HEK293 (cell line): ENCODE data around the gene NEK6.

ENCODE experiments used
- CTCF ChIA-PET: fragments of 350-600 bp; formaldehyde crosslinking; extraction: SDS; loops from one replicate; lab custom pipeline; 2021; ENCODE audit warnings: antibody characterized with exemption; lab: Yijun Ruan, JAX
- POLR2A ChIA-PET: fragments of 300-600 bp; formaldehyde crosslinking; extraction: SDS; loops from one replicate; lab custom pipeline; 2020; ENCODE audit warnings: antibody characterized with exemption, inconsistent platforms; lab: Yijun Ruan, JAX
- H3K27ac ChIP-seq: fragments of 200-500 bp; sonication (Bioruptor generic); 2 replicates; pipeline ENCODE4 v1.5.1; 2014; ENCODE audit warnings: low read depth, low read length, control low read depth, inconsistent platforms; ENCODE audit errors: extremely low read depth
- H3K36me3 ChIP-seq, 2 experiments: fragments of 200-500 bp in 1 of 2; sonication (Bioruptor generic) in 1 of 2; 1 replicate in 1 of 2; 2 replicates in 1 of 2; pipeline ENCODE4 v1.5.1; 2014 to 2017; ENCODE audit warnings: inconsistent platforms in 2 of 2, low read length in 2 of 2; ENCODE audit not compliant: control insufficient read depth in 2 of 2, insufficient read depth in 1 of 2
- H3K4me1 ChIP-seq: fragments of 200-500 bp; sonication (Bioruptor generic); 2 replicates; pipeline ENCODE4 v1.5.1; 2014; ENCODE audit warnings: mild to moderate bottlenecking, low read length, inconsistent platforms; ENCODE audit not compliant: control insufficient read depth, insufficient read depth
- H3K4me3 ChIP-seq: 2 replicates; pipeline ENCODE4 v1.5.1; 2011; ENCODE audit warnings: low read depth, mild to moderate bottlenecking, control low read depth, low read length, moderate library complexity
- H3K9me3 ChIP-seq: fragments of 200-500 bp; sonication (Bioruptor generic); 2 replicates; pipeline ENCODE4 v1.5.1; 2014; ENCODE audit warnings: low read depth, low read length, inconsistent platforms; ENCODE audit not compliant: control insufficient read depth, insufficient read depth
- BCL11B ChIP-seq: fragments of 450-650 bp; formaldehyde crosslinking; IDR thresholded peaks from 2 replicates; pipeline ENCODE4 v1.5.1; 2016; ENCODE audit warnings: low read depth, missing biosample characterization, missing genetic modification characterization
- HIC1 ChIP-seq: fragments of 450-650 bp; formaldehyde crosslinking; IDR thresholded peaks from 2 replicates; pipeline ENCODE4 v1.5.1; 2016; ENCODE audit warnings: missing biosample characterization, missing genetic modification characterization
- KLF10 ChIP-seq: fragments of 450-650 bp; IDR thresholded peaks from 2 replicates; pipeline ENCODE4 v1.5.1; 2018; ENCODE audit warnings: missing biosample characterization, mild to moderate bottlenecking, missing genetic modification characterization
- KLF17 ChIP-seq: fragments of 450-650 bp; formaldehyde crosslinking; IDR thresholded peaks from 2 replicates; pipeline ENCODE4 v1.5.1; 2016; ENCODE audit warnings: missing biosample characterization, missing genetic modification characterization
- KLF8 ChIP-seq: fragments of 450-650 bp; formaldehyde crosslinking; IDR thresholded peaks from 2 replicates; pipeline ENCODE4 v1.5.1; 2016; ENCODE audit warnings: missing biosample characterization, missing genetic modification characterization
- MEIS1 ChIP-seq: sonication (generic); formaldehyde crosslinking; IDR thresholded peaks from 2 replicates; pipeline ENCODE4 v1.8.1; 2022; ENCODE audit warnings: missing genetic modification reagents, mild to moderate bottlenecking, borderline replicate concordance
- MYNN ChIP-seq: fragments of 450-650 bp; formaldehyde crosslinking; IDR thresholded peaks from 2 replicates; pipeline ENCODE4 v1.5.1; 2016; ENCODE audit warnings: missing biosample characterization, missing genetic modification characterization, borderline replicate concordance
- OSR2 ChIP-seq: fragments of 450-650 bp; formaldehyde crosslinking; IDR thresholded peaks from 2 replicates; pipeline ENCODE4 v1.5.1; 2016; ENCODE audit warnings: missing biosample characterization, missing genetic modification characterization
- REST ChIP-seq: fragments of 450-650 bp; formaldehyde crosslinking; IDR thresholded peaks from 2 replicates; pipeline ENCODE4 v1.5.1; 2016; ENCODE audit warnings: missing biosample characterization, missing genetic modification characterization
- SP2 ChIP-seq: fragments of 450-650 bp; formaldehyde crosslinking; IDR thresholded peaks from 2 replicates; pipeline ENCODE4 v1.5.1; 2016; ENCODE audit warnings: missing biosample characterization, missing genetic modification characterization
- SP7 ChIP-seq: fragments of 450-650 bp; formaldehyde crosslinking; IDR thresholded peaks from 2 replicates; pipeline ENCODE4 v1.5.1; 2016; ENCODE audit warnings: missing biosample characterization, missing genetic modification characterization
- YY1 ChIP-seq: fragments of 450-650 bp; formaldehyde crosslinking; IDR thresholded peaks from 2 replicates; pipeline ENCODE4 v1.5.1; 2018; ENCODE audit warnings: missing biosample characterization, missing genetic modification characterization
- ZBTB11 ChIP-seq: fragments of 450-650 bp; formaldehyde crosslinking; conservative IDR thresholded peaks from 2 replicates; pipeline ENCODE4 v1.5.1; 2016; ENCODE audit warnings: low read depth, missing biosample characterization, missing genetic modification characterization
- ZBTB20 ChIP-seq: fragments of 450-650 bp; formaldehyde crosslinking; IDR thresholded peaks from 2 replicates; pipeline ENCODE4 v1.5.1; 2016; ENCODE audit warnings: missing biosample characterization, missing genetic modification characterization
- ZBTB48 ChIP-seq: fragments of 450-650 bp; formaldehyde crosslinking; IDR thresholded peaks from 2 replicates; pipeline ENCODE4 v1.5.1; 2016; ENCODE audit warnings: missing biosample characterization, missing genetic modification characterization
- ZBTB7A ChIP-seq: fragments of 450-650 bp; formaldehyde crosslinking; IDR thresholded peaks from 2 replicates; pipeline ENCODE4 v1.5.1; 2016; ENCODE audit warnings: low read depth, missing biosample characterization, missing genetic modification characterization
- ZBTB8A ChIP-seq: fragments of 450-650 bp; formaldehyde crosslinking; IDR thresholded peaks from 2 replicates; pipeline ENCODE4 v1.5.1; 2016; ENCODE audit warnings: missing biosample characterization, missing genetic modification characterization
- ZFHX2 ChIP-seq: fragments of 450-650 bp; formaldehyde crosslinking; conservative IDR thresholded peaks from 2 replicates; pipeline ENCODE4 v1.5.1; 2016; ENCODE audit warnings: missing biosample characterization, missing genetic modification characterization
- ZFP3 ChIP-seq: fragments of 450-650 bp; formaldehyde crosslinking; IDR thresholded peaks from 2 replicates; pipeline ENCODE4 v1.5.1; 2016; ENCODE audit warnings: low read depth, missing biosample characterization, missing genetic modification characterization
- ZFP41 ChIP-seq: fragments of 450-650 bp; formaldehyde crosslinking; IDR thresholded peaks from 2 replicates; pipeline ENCODE4 v1.5.1; 2016; ENCODE audit warnings: missing biosample characterization, missing genetic modification characterization, borderline replicate concordance
- ZNF169 ChIP-seq: fragments of 450-650 bp; formaldehyde crosslinking; IDR thresholded peaks from 2 replicates; pipeline ENCODE4 v1.5.1; 2016; ENCODE audit warnings: missing biosample characterization, missing genetic modification characterization
- ZNF223 ChIP-seq: fragments of 450-650 bp; formaldehyde crosslinking; IDR thresholded peaks from 2 replicates; pipeline ENCODE4 v1.5.1; 2016; ENCODE audit warnings: missing biosample characterization, missing genetic modification characterization
- ZNF335 ChIP-seq: fragments of 450-650 bp; formaldehyde crosslinking; conservative IDR thresholded peaks from 2 replicates; pipeline ENCODE4 v1.5.1; 2016; ENCODE audit warnings: missing biosample characterization, missing genetic modification characterization
- ZNF341 ChIP-seq: fragments of 450-650 bp; formaldehyde crosslinking; IDR thresholded peaks from 2 replicates; pipeline ENCODE4; 2016; ENCODE audit warnings: low read depth, missing biosample characterization, missing genetic modification characterization
- ZNF561 ChIP-seq: fragments of 450-650 bp; IDR thresholded peaks from 2 replicates; pipeline ENCODE4 v1.5.1; 2018; ENCODE audit warnings: missing biosample characterization, missing genetic modification characterization, borderline replicate concordance
- ZNF580 ChIP-seq: fragments of 450-650 bp; formaldehyde crosslinking; IDR thresholded peaks from 2 replicates; pipeline ENCODE4 v1.5.1; 2016; ENCODE audit warnings: missing biosample characterization, missing genetic modification characterization
- ZNF610 ChIP-seq: fragments of 450-650 bp; formaldehyde crosslinking; IDR thresholded peaks from 2 replicates; pipeline ENCODE4 v1.5.1; 2016; ENCODE audit warnings: missing biosample characterization, missing genetic modification characterization, borderline replicate concordance
- ZNF629 ChIP-seq: fragments of 450-650 bp; formaldehyde crosslinking; IDR thresholded peaks from 2 replicates; pipeline ENCODE4 v1.5.1; 2017; ENCODE audit warnings: missing biosample characterization, missing genetic modification characterization
- ZNF660 ChIP-seq: fragments of 450-650 bp; IDR thresholded peaks from 2 replicates; pipeline ENCODE4 v1.5.1; 2018; ENCODE audit warnings: missing biosample characterization, mild to moderate bottlenecking, missing genetic modification characterization
- ZNF843 ChIP-seq: fragments of 450-650 bp; formaldehyde crosslinking; IDR thresholded peaks from 2 replicates; pipeline ENCODE4 v1.5.1; 2016; ENCODE audit warnings: missing biosample characterization, missing genetic modification characterization

The NEK6 gene

GRCh38 chr9:124309667-124310084 lies 51.9 kb downstream of the NEK6 start:
- ChIA-PET POLR2A (no interaction called here), CTCF (interaction anchor here (0.7 to 1.4 kb wide), 4 partner anchors 10 to 475 kb away, joined by 3 to 4 read pairs (median 4); no protein-coding TSS in a partner anchor)
- H3K4me3 ChIP-seq, result no peak overlapping the region
- no peaks in the 10 kb centered on the region for H3K4me1 ChIP-seq
- no peak overlapping the region for H3K27ac ChIP-seq
- no peaks in the 10 kb centered on the region for H3K9me3 ChIP-seq
- peaks cover 0 to 11% of the 10 kb centered on the region in 2 experiments; a peak in 1 of 3 replicates for H3K36me3 ChIP-seq
- peak; percentile 81 for TF ChIP-seq HIC1 (tag by site-specific recombination)
- no peak for TF ChIP-seq ZBTB7A (tag by site-specific recombination)
- no peak for TF ChIP-seq SP2 (tag by site-specific recombination)
- peak; percentile 48; the same call in 1 of the 2 replicates for TF ChIP-seq ZNF660 (tag by site-specific recombination)
- TF ChIP-seq KLF8 (tag by site-specific recombination), result 0 out of 2 replicates have a peak, but pooled peaks have one; percentile 37
- TF ChIP-seq ZBTB11, result no peak
- no peak for TF ChIP-seq BCL11B (tag by site-specific recombination)
- no peak for TF ChIP-seq KLF10
- 0 out of 2 replicates have a peak, but pooled peaks have one; percentile 28 for TF ChIP-seq SP7 (tag by site-specific recombination)
- no peak for TF ChIP-seq ZFP41 (tag by site-specific recombination)
- no peak for TF ChIP-seq ZBTB8A (tag by site-specific recombination)
- no peak for TF ChIP-seq ZNF843 (tag by site-specific recombination)
- no peak for TF ChIP-seq ZFHX2 (tag by site-specific recombination)
- TF ChIP-seq ZFP3 (tag by site-specific recombination), result no peak
- no peak for TF ChIP-seq YY1 (tag by site-specific recombination)
- TF ChIP-seq MEIS1 (CRISPR knock-in tag), result no peak
- TF ChIP-seq ZBTB20 (tag by site-specific recombination), result no peak
- no peak for TF ChIP-seq ZNF335
- TF ChIP-seq ZNF610 (tag by site-specific recombination), result no peak
- TF ChIP-seq REST (tag by site-specific recombination), result no peak
- no peak for TF ChIP-seq ZNF561 (tag by site-specific recombination)
- 0 out of 2 replicates have a peak, but pooled peaks have one; percentile 25 for TF ChIP-seq KLF17
- peak; percentile 25; the same call in 1 of the 2 replicates for TF ChIP-seq ZNF580
- TF ChIP-seq OSR2 (tag by site-specific recombination), result no peak
- no peak for TF ChIP-seq ZNF169 (tag by site-specific recombination)
- peak; percentile 48; the same call in 1 of the 2 replicates for TF ChIP-seq ZNF629
- no peak for TF ChIP-seq ZNF223 (tag by site-specific recombination)
- TF ChIP-seq MYNN (tag by site-specific recombination), result no peak
- TF ChIP-seq ZBTB48 (tag by site-specific recombination), result no peak
- no peak for TF ChIP-seq ZNF341 (tag by site-specific recombination)
